ENCODE results near the gene XAGE2. TPM values are rescaled to one million over a fixed set of nuclear protein-coding genes. Genes with fewer than 3 reads are reported as not detected.

XAGE2 gene
- total RNA-seq, 3 donors from 2014 or later = not detected

DNA sequence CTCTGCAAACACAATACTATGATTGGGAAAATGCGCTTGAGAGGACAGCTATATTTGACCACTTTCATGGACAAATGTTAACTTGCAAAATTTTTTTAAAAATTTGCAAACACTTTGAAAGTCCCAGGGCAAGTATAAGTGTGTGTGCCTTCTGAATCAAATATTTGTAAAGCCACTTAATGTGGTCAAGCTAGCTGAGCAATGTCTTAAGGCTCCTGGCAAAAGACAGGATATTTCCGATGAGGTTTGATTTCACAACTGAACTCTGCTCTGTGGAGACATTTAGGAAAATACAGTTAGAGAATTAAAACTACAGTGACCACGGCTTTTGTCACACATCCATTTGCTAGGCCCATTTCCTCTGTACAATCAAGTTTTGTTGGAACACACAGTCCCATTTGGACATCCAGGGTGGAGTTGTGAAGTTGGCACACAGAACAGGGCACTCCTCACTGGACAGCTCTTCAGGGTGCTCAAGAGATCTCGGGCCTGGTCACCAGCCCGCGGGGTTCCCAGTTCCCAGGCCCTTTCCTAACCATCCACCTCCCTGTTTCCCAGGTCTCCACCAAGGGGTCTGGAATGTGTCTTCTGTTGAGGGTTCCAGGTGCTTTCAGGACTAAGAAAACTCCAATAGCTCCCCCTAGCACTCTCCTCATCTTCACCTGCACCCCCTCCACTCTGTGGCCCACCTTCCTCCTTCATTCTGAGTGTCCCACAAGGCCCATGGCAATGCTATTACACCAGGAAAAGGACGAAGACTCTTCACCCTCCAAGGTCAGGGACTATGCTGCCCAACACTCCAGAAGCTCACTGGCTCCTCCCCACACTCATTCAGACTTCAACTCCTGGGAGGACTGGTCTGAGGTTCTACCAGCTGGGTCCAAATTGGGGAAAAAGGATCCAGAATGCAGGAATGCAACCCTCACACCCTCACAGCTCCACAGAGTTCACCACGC, 41.9 kb downstream of the XAGE2 start:
- peaks cover 0 to 55% of the 10 kb centered on the region in 2 donors for H3K27me3 ChIP-seq
- DNase-seq (ENCODE audit: low spot score in 2 of 2) = no peak
- no peaks in the 10 kb centered on the region for H3K4me1 ChIP-seq
- no peak overlapping the region for H3K4me3 ChIP-seq
- H3K27ac ChIP-seq = no peak overlapping the region
- H3K36me3 ChIP-seq = no peaks in the 10 kb centered on the region
- no peak for TF ChIP-seq POLR2AphosphoS5 (IDR thresholded peaks at IDR 0.05)
- TF ChIP-seq, protein P1, sequence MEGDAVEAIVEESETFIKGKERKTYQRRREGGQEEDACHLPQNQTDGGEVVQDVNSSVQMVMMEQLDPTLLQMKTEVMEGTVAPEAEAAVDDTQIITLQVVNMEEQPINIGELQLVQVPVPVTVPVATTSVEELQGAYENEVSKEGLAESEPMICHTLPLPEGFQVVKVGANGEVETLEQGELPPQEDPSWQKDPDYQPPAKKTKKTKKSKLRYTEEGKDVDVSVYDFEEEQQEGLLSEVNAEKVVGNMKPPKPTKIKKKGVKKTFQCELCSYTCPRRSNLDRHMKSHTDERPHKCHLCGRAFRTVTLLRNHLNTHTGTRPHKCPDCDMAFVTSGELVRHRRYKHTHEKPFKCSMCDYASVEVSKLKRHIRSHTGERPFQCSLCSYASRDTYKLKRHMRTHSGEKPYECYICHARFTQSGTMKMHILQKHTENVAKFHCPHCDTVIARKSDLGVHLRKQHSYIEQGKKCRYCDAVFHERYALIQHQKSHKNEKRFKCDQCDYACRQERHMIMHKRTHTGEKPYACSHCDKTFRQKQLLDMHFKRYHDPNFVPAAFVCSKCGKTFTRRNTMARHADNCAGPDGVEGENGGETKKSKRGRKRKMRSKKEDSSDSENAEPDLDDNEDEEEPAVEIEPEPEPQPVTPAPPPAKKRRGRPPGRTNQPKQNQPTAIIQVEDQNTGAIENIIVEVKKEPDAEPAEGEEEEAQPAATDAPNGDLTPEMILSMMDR (IDR thresholded peaks at IDR 0.05) = no peak
- no peak for TF ChIP-seq POLR2A (IDR thresholded peaks at IDR 0.05)
- intact Hi-C loops (cut with DNase I; ENCODE audit: low total_unique reads) = no loop called here
- no peaks in the 10 kb centered on the region for H3K9me3 ChIP-seq

DNA sequence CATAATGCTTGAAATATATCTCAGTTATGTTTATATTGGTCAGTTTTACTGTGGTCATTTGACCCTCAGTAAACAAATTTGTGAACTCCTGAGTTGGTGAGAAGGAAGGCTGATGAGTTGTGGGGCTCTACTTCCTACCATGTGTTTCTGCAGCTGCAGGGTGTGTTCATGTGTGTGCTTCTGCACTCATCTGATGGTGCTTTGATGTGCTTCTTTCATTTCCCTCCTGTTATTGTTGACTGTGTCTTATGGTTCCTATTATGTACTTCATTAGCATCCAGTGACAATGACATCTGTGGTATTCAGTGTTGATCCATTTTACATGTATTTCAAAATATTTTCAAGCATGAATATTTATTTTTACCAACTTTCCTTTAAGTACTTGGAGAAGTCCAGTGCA, 46.5 kb downstream of the XAGE2 start:
- TF ChIP-seq, protein P1 (IDR thresholded peaks at IDR 0.05) = no peak
- TF ChIP-seq POLR2A (IDR thresholded peaks at IDR 0.05) (no peak), POLR2AphosphoS5 (IDR thresholded peaks at IDR 0.05) (no peak)
- H3K27me3 ChIP-seq = peaks cover 0 to 66% of the 10 kb centered on the region in 2 donors
- intact Hi-C loops (cut with DNase I; ENCODE audit: low total_unique reads) = no loop called here

DNA sequence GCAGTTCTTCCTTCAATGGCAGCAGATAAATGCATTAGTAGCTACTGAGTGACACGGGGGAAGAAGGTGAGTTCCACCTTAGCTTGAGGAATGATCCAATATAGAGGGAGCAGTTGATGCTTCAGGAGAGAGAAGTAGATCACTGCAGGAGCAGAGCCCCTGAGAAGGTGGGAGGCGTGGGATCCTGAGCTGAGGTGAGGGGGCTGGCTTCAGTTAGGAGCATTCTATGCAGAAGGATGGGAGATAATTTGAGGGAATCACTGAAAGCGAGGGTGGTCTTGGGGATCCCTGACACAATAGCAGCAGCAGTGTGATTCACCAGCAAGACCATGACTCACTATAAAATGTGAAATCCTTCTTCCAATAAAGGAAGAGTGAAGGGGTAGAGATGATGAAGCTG, 48.0 kb downstream of the XAGE2 start:
- no peak overlapping the region for H3K27ac ChIP-seq
- DNase-seq (ENCODE audit: low spot score in 2 of 2) = no peak
- intact Hi-C loops (cut with DNase I; ENCODE audit: low total_unique reads) = no loop called here
- TF ChIP-seq, protein P1 (IDR thresholded peaks at IDR 0.05) = no peak
- TF ChIP-seq POLR2A (IDR thresholded peaks at IDR 0.05) (no peak), POLR2AphosphoS5 (IDR thresholded peaks at IDR 0.05) (no peak)
- H3K27me3 ChIP-seq = peaks cover 0 to 64% of the 10 kb centered on the region in 2 donors
- H3K4me1 ChIP-seq = no peaks in the 10 kb centered on the region
- no peaks in the 10 kb centered on the region for H3K36me3 ChIP-seq
- H3K9me3 ChIP-seq = no peaks in the 10 kb centered on the region
- H3K4me3 ChIP-seq = no peak overlapping the region

More for the DNA sequence above, 46.5 kb downstream of the XAGE2 start:
- H3K4me3 ChIP-seq = no peak overlapping the region
- no peak for DNase-seq (ENCODE audit: low spot score in 2 of 2)
- H3K36me3 ChIP-seq = no peaks in the 10 kb centered on the region
- no peaks in the 10 kb centered on the region for H3K9me3 ChIP-seq
- H3K27ac ChIP-seq = no peak overlapping the region
- no peaks in the 10 kb centered on the region for H3K4me1 ChIP-seq

DNA sequence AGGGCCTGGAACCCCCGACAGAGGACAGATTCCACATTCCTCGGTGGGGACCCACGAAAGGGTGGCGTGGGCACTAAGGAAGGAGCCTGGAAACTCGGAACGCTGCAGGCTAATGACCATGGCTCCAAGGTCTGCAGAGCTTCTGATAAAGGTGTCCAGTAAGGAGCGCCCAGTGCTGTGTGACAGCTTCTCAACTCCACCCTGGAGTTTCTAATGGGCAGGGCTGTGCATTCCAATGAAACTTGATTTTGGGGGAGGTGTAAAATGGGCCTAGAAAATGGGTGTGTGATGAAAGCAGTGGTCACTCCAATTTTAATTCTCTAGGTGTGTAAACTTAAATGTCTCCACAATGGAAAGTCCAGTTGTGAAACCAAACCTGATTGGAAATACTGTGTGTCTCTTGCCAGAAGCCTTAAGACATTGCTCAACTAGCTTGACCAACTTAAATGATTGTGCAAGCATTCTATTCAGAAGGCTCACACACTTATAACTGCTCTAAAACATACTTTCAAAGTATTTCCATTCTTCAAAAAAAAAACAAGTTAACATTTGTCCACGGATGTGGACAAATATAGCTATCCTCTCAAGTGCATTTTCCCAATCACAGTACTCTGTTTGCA, 52.1 kb downstream of the XAGE2 start:
- intact Hi-C loops (cut with DNase I; ENCODE audit: low total_unique reads) = no loop called here
- peaks cover 0 to 62% of the 10 kb centered on the region in 2 donors for H3K27me3 ChIP-seq
- no peak overlapping the region for H3K4me3 ChIP-seq
- TF ChIP-seq POLR2AphosphoS5 (IDR thresholded peaks at IDR 0.05) = no peak
- TF ChIP-seq POLR2A (IDR thresholded peaks at IDR 0.05) = no peak
- TF ChIP-seq, protein P1 (IDR thresholded peaks at IDR 0.05) = no peak
- H3K27ac ChIP-seq = no peak overlapping the region
- DNase-seq (ENCODE audit: low spot score in 2 of 2) = no peak
- no peaks in the 10 kb centered on the region for H3K9me3 ChIP-seq
- H3K36me3 ChIP-seq = no peaks in the 10 kb centered on the region
- H3K4me1 ChIP-seq = no peaks in the 10 kb centered on the region

DNA sequence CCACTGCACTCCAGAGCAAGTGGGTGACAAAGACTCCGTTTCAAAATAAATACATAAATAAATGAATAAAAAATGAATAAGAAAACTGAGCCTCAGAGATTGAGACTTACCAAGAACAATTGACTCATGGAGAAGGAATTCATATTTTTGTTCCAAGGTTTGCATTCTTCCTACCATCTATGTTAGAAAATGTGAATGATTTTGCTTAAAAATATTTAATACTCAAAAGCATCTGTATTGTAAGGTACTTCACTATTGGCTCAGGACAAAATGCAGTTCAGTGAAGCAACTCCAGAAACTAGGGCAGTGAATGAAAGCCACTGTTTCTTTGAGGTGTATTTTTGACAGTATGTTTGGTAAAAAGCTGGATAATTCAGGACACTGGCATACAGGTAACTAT, 54.1 kb downstream of the XAGE2 start:
- no peaks in the 10 kb centered on the region for H3K36me3 ChIP-seq
- H3K4me1 ChIP-seq = no peaks in the 10 kb centered on the region
- H3K4me3 ChIP-seq = no peak overlapping the region
- TF ChIP-seq POLR2A (IDR thresholded peaks at IDR 0.05) (no peak), POLR2AphosphoS5 (IDR thresholded peaks at IDR 0.05) (no peak)
- TF ChIP-seq, protein P1 (IDR thresholded peaks at IDR 0.05) = no peak
- no peak overlapping the region for H3K27ac ChIP-seq
- H3K27me3 ChIP-seq = peaks cover 0 to 59% of the 10 kb centered on the region in 2 donors
- DNase-seq (ENCODE audit: low spot score in 2 of 2) = no peak
- H3K9me3 ChIP-seq = no peaks in the 10 kb centered on the region
- intact Hi-C loops (cut with DNase I; ENCODE audit: low total_unique reads) = no loop called here
